GM15510 (cell line): ENCODE measurements around the gene KSR1.

Experiments used
- POLR2A ChIP-seq: IDR thresholded peaks from 3 replicates; pipeline ENCODE4 v1.6.1; 2011; ENCODE audit warnings: borderline replicate concordance; ENCODE audit not compliant: insufficient read length; ENCODE audit errors: extremely low read depth

The KSR1 gene

DNA sequence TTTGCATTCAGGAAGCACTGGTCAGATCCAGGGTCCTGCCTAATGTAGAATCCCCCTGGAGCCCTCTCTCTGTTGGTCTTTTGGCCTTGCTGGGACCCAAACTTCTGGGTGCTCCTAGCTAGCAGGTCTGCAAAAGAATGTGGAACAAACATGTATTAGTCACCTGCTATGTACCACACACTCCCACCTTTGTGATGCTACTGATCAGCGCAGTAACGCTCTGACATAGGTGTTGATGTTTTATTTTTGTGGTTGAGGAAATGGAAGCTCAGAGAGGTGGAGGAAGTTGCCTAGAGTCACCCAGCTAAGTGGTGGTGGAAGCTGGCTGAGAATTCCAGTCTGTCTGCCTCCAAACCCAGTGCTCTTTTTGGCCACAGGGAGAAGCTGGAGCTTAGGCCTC is 139.0 kb downstream of the KSR1 start:
- no peak for TF ChIP-seq POLR2A

DNA sequence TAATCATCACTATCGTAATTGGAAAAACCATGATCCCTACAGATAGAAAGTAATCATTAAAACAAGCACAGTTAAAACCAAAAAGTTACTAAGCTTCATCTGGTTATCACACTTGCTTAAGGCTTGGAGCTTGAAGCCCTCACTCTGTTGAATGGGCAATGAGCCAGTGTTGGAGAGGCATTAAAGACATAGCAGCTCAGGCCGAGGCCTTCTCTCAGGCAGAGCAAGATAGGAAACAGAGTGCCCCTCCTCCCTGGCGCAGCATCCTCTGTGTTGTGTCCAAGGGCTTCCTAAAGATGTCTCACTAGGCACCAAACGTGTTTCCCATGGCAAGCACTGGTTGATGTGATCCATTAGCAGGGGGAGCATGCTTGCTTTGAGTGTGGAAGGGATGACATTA is 139.8 kb downstream of the KSR1 start:
- TF ChIP-seq POLR2A = no peak

GRCh38 chr17:27596566-27597187 is 140.4 kb downstream of the KSR1 start:
- no peak for TF ChIP-seq POLR2A

- TF ChIP-seq POLR2A = no peak
These were observed 140.9 kb downstream of the KSR1 start for GRCh38 chr17:27597188-27597580.

DNA sequence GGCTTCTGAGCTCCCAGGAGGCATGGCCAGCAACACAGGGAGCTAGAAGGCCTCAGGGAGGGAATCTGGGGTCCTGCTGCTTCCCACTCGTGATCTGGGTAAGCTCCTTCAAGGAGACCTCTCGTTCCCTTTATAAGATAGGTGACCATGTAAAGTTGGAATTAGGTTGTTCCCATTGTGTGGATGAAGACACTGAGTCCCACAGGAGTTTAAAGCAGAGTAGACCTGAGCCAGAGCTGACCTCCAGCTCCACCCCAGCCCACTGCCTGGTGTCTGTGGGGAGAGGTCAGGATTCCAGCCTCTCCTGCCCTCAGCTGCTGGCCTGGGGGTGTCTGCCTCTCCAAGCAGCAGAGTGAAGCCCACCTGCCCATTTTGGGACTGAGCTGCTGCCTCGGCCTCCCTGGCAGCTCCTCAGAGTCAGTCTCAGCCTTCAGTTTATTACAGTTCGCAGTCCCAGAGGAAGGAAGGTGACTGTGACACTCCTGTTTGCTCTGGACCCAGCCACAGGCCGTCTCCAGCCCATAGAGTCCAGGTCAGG is 141.6 kb downstream of the KSR1 start:
- no peak for TF ChIP-seq POLR2A

DNA sequence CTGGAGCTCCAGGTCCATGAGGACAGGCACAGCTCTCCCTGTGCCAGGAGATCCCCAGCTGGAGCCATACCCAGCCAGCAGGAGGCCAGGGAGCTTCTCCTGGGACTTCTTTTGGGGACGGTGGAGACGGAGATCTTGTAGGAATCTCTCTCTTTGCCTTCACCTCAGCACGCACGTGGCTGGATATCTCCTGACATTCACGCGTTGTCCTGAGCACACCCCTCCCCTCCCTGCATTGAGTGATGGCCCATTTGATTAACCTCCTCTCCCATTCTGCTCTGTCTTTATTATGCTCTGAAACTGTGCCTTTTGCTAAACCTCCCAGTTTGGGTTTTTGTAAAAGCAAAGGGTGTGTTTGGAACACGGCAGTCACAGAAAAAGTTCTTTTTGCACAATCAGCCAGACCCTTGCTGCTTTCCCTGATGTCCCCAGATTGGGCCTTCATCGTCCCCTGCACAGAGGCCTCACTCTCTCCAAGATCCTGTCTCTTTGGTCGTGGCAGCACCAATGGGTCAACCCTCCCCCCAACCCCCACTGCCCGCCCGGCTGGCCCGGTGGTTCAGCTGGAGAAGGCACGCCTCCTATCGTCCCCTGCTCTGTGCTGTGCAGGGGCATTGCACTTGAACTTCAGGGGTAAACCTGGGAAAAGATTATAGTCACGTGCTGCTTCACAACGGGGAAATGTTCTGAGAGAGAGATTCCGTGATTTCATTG is 142.2 kb downstream of the KSR1 start:
- no peak for TF ChIP-seq POLR2A

- no peak for TF ChIP-seq POLR2A
These were observed 144.2 kb downstream of the KSR1 start for GRCh38 chr17:27600471-27600870.

DNA sequence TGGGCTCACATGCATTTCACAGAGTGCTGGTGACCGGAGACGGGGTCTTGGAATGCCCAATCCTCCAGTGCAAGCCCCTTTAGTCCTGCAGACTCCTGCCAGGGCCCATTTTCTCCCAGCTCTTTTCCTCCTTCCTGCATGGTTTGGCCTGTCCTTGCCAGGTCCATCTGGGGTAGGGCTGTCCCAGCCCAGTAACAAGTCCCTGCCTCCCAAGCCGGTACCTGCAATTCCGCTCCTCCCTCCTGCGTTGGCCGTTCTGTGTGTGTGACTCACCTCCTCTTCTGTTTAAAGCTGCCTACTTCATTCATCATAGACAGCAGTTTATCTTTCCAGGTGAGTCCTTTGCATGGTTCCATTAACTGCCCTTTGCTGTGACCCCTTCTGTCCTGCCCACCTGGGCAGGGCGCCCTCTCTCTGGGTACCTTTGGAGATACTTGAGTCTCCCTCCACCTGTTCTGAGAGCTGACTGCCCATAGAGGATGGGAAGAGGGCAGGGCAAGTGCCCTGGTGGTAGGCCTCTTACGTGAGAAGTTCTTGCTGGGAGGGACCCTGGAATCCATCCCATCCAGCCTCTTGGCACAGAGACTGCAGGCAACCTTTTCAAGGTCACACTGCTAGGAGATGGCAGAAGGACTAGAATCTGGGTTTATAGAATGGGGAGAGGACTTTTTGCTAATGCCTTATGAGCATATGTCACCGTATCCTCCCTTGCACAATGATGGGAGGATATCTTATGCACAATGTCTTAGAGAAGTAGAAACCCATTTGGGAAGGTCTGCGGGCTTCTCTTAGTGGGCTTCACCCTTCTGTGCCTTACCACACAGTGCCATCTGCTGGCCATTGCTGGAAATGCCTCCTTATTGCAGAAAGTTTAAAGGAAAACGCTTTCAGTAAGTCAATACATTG is 145.1 kb downstream of the KSR1 start:
- no peak for TF ChIP-seq POLR2A

DNA sequence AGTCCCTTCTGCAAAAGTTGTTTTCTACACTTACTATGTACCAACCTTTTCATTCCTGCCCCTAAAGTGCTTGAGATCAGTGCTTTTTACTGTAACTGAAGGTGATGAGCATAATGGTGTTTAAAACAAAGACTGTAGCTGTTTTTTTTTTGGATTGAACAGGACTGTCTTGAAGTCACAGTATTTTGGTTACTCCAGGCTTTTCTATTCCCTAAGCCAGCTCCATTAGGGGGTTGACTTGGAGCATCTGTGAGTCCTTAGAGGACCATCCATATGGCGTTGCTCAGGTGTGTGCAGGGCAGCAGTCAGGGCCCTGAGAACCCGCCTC is 145.7 kb downstream of the KSR1 start:
- TF ChIP-seq POLR2A = no peak

GRCh38 chr17:27602721-27603420 is 146.6 kb downstream of the KSR1 start:
- TF ChIP-seq POLR2A = no peak

DNA sequence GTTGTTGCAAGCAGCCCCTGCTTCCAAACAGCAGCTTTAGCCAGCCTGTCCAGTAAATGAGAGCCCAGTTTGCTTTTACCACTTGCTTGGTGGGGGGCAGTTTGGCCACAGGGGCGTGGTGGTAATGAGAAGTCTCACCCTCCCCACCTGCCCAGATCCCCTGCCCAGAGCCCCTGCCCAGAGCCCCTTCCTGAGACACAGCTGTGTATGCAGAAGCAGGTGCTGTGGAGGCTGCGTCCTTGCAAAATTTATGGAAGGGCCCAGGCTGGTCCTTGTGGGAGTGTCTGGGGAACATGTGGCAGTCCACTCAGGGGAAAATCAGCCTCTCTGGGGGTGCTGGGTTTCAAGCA is 147.1 kb downstream of the KSR1 start:
- TF ChIP-seq POLR2A = no peak

DNA sequence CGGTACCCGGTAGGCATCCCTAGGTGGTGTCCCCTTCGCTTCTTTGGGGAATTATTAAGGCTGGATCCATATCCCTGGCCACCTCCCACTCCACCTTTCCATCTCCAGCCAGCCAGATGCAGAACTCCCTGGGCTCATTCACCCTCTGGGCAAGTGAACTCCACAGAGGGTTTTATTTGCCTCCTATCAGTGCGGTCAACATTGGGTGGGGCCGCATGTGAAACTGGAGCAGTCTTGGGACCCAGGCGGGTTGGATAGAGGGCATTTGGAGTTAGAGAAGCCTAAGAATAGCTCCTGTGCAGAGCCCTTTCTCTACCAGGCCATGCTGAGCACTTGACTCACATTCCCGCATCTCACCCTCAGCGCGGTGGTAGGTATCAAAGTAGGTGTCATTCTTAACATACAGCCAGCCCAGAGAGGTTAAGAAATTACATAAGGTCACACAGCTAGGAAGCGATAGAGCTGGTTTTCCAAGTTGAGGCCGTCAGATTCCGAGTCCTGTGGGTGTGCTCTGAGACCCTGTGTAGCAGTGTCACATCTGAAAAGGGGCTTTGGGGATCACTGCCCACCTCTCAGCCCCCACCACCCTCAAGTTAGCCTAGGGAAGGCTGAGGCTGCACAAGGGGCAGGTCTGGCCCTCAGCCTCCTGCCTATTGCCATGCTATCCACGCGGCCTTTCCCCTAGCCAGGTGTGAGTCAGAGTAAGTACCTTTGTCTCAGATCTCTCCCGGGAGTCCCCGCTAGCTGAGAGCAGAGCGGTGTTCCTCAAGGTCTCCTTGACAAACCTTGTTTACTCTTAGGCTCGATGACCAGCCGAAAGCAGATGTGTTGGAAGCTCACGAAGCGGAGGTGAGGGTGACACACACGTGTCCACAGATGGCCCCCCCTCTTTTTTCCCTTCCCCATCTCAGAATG is 147.9 kb downstream of the KSR1 start:
- no peak for TF ChIP-seq POLR2A

- TF ChIP-seq POLR2A = no peak
These were observed 149.2 kb downstream of the KSR1 start for GRCh38 chr17:27605409-27605808.
